Measurements from ENCODE around the gene ACD.

GRCh38 chr16:67701420-67701819 lies 41.4 kb upstream of the ACD start:
- TF ChIP-seq SUZ12 (IDR thresholded peaks at IDR 0.05; ENCODE audit: extremely low read depth, insufficient read depth, insufficient read length) (no peak), YY1 (IDR thresholded peaks at IDR 0.05; ENCODE audit: insufficient read depth, insufficient read length) (no peak)

Data from NT2/D1 (cell line).